CD4-positive, alpha-beta memory T cell (primary cell): ENCODE data around the gene RCL1. TPM values are rescaled to one million over a fixed set of nuclear protein-coding genes. Genes with fewer than 3 reads are reported as not detected.

Experiments
- CTCF ChIA-PET: fragments of 350-600 bp; sonication (Branson Sonifier 250); formaldehyde crosslinking; loops from one replicate; lab custom pipeline; 2021; ENCODE audit warnings: inconsistent platforms; ENCODE audit not compliant: partially characterized antibody; lab: Charles Lee
- POLR2A ChIA-PET: fragments of 350-600 bp; sonication (Branson Sonifier 250); formaldehyde crosslinking; loops from one replicate; lab custom pipeline; 2021; ENCODE audit not compliant: partially characterized antibody; lab: Charles Lee
- DNase-seq, 5 donors: peaks; one replicate each; pipeline versions ENCODE4 v3.0.0 to v3.0.0-alpha.2; 2020 to 2022; ENCODE audit warnings: mixed read lengths in 1 of 5
- H3K27ac ChIP-seq: one replicate; pipeline ENCODE4 v1.7.0; 2013; ENCODE audit warnings: low read depth, low read length
- H3K27me3 ChIP-seq: 2 replicates; pipeline ENCODE4 v1.7.0; 2013; ENCODE audit warnings: mild to moderate bottlenecking, low read length, moderate library complexity; ENCODE audit not compliant: insufficient read depth
- H3K36me3 ChIP-seq: 2 replicates; pipeline ENCODE4 v1.7.0; 2013; ENCODE audit warnings: mild to moderate bottlenecking, low read length, moderate library complexity; ENCODE audit not compliant: insufficient read depth
- H3K4me1 ChIP-seq: 2 replicates; pipeline ENCODE4 v1.7.0; 2013; ENCODE audit warnings: mild to moderate bottlenecking, low read length, moderate library complexity; ENCODE audit not compliant: insufficient read depth
- H3K4me3 ChIP-seq, 2 donors: one replicate each; pipeline ENCODE4 v1.7.0; 2013; ENCODE audit warnings: low read length in 2 of 2, mild to moderate bottlenecking in 1 of 2
- H3K9me3 ChIP-seq, 2 donors: one replicate each; pipeline ENCODE4 v1.7.0; 2013; ENCODE audit warnings: low read length in 2 of 2, control low read depth in 1 of 2; ENCODE audit not compliant: control insufficient read depth in 1 of 2
- H3K27ac Mint-ChIP-seq, 7 donors: one replicate each; pipeline ENCODE4 v1.8.0; 2020 to 2021; ENCODE audit warnings: mixed read lengths in 7 of 7, mild to moderate bottlenecking in 6 of 7, inconsistent platforms in 3 of 7, moderate library complexity in 3 of 7
- H3K27me3 Mint-ChIP-seq, 2 donors: one replicate each; pipeline ENCODE4 v1.8.0; 2020 to 2021; ENCODE audit warnings: mixed read lengths in 2 of 2
- H3K36me3 Mint-ChIP-seq, 2 donors: one replicate each; pipeline ENCODE4 v1.8.0; 2020 to 2021; ENCODE audit warnings: mixed read lengths in 2 of 2, inconsistent platforms in 1 of 2, mild to moderate bottlenecking in 1 of 2
- H3K4me1 Mint-ChIP-seq, 4 donors: one replicate each; pipeline ENCODE4 v1.8.0; 2020 to 2021; ENCODE audit warnings: mixed read lengths in 4 of 4, mild to moderate bottlenecking in 1 of 4
- H3K4me3 Mint-ChIP-seq, 8 donors: one replicate each; pipeline ENCODE4 v1.8.0; 2020 to 2021; ENCODE audit warnings: mixed read lengths in 8 of 8, mild to moderate bottlenecking in 7 of 8, moderate library complexity in 6 of 8, inconsistent platforms in 3 of 8
- H3K9me3 Mint-ChIP-seq, 8 donors: one replicate each; pipeline ENCODE4 v1.8.0; 2020 to 2021; ENCODE audit warnings: mixed read lengths in 8 of 8, mild to moderate bottlenecking in 5 of 8, inconsistent platforms in 3 of 8, moderate library complexity in 1 of 8
- intact Hi-C: fragments of 100-400 bp; cut with micrococcal nuclease; formaldehyde crosslinking; loops from one replicate; pipeline ENCODE4 v1.15.1; 2023
- polyA plus RNA-seq, 2 donors: library from polyadenylated mRNA; unstranded; fragments of 300-500 nt; fragmentation: Illumina TruSeq; gene quantifications; one replicate each; pipeline ENCODE4 v1.2.3, GENCODE V29; 2021
- total RNA-seq, 2 experiments: library from RNA; stranded (reverse); gene quantifications; one replicate each; pipeline ENCODE4 v1.2.3, GENCODE V29; 2021

The RCL1 gene
- total and polyA plus RNA-seq, 4 experiments from 2014 or later: 15.2 to 21.1 (median 16.7) TPM

GRCh38 chr9:4861145-4861544 is 68.4 kb downstream of the RCL1 start:
- H3K27ac ChIP-seq: no peak overlapping the region
- H3K4me3 ChIP-seq: no peak overlapping the region
- Mint-ChIP-seq H3K9me3 (peaks cover 0 to 2% (median 0%) of the 10 kb centered on the region in 8 donors), H3K27me3 (no peaks in the 10 kb centered on the region), H3K27ac (no peak overlapping the region), H3K4me3 (no peak overlapping the region), H3K36me3 (peaks cover 54 to 57% of the 10 kb centered on the region in 2 donors), H3K4me1 (peaks cover 4 to 12% (median 8%) of the 10 kb centered on the region in 4 donors)
- peaks cover 17% of the 10 kb centered on the region for H3K36me3 ChIP-seq
- intact Hi-C loops: no loop called here
- CTCF ChIA-PET: no interaction called here
- H3K9me3 ChIP-seq: no peaks in the 10 kb centered on the region
- POLR2A ChIA-PET: no interaction called here
- H3K4me1 ChIP-seq: no peaks in the 10 kb centered on the region
- DNase-seq: no peak
- H3K27me3 ChIP-seq: no peaks in the 10 kb centered on the region

- H3K4me1 Mint-ChIP-seq: peaks cover 6 to 11% (median 8%) of the 10 kb centered on the region in 4 donors
- Histone ChIP-seq H3K9me3 (no peaks in the 10 kb centered on the region), H3K4me1 (no peaks in the 10 kb centered on the region), H3K27me3 (no peaks in the 10 kb centered on the region), H3K36me3 (peaks cover 17% of the 10 kb centered on the region), H3K27ac (no peak overlapping the region), H3K4me3 (no peak overlapping the region)
- H3K9me3 Mint-ChIP-seq: peaks cover 0 to 2% (median 0%) of the 10 kb centered on the region in 8 donors
- intact Hi-C loops: no loop called here
- H3K36me3 Mint-ChIP-seq: peaks cover 48 to 50% of the 10 kb centered on the region in 2 donors
- no peak overlapping the region for H3K4me3 Mint-ChIP-seq
- H3K27ac Mint-ChIP-seq: peak overlapping the region in 1 of 7 donors; percentile 74
- no peak for DNase-seq
- POLR2A ChIA-PET: interaction anchor here (0.8 kb wide), 1 partner anchor 77 kb away, joined by 3 read pairs; no protein-coding TSS in a partner anchor
- no peaks in the 10 kb centered on the region for H3K27me3 Mint-ChIP-seq
- CTCF ChIA-PET: interaction anchor here (0.8 kb wide), 1 partner anchor 103 kb away, joined by 3 read pairs; no protein-coding TSS in a partner anchor
These were observed 69.2 kb downstream of the RCL1 start for GRCh38 chr9:4861736-4862451.

- Mint-ChIP-seq H3K4me1 (peaks cover 6 to 11% (median 7%) of the 10 kb centered on the region in 4 donors), H3K27ac (no peak overlapping the region), H3K9me3 (no peaks in the 10 kb centered on the region), H3K27me3 (no peaks in the 10 kb centered on the region), H3K36me3 (peaks cover 43% of the 10 kb centered on the region in 2 donors), H3K4me3 (no peak overlapping the region)
- no peak overlapping the region for H3K27ac ChIP-seq
- intact Hi-C loops: no loop called here
- no peaks in the 10 kb centered on the region for H3K9me3 ChIP-seq
- POLR2A ChIA-PET: interaction anchor here (0.8 kb wide), 1 partner anchor 76 kb away, joined by 3 read pairs; no protein-coding TSS in a partner anchor
- CTCF ChIA-PET: interaction anchor here (0.8 kb wide), 1 partner anchor 103 kb away, joined by 3 read pairs; no protein-coding TSS in a partner anchor
- H3K4me1 ChIP-seq: no peaks in the 10 kb centered on the region
- DNase-seq: no peak
- no peak overlapping the region for H3K4me3 ChIP-seq
- H3K36me3 ChIP-seq: peaks cover 17% of the 10 kb centered on the region
- H3K27me3 ChIP-seq: no peaks in the 10 kb centered on the region
These were observed 69.9 kb downstream of the RCL1 start for GRCh38 chr9:4862506-4863250.

GRCh38 chr9:4864234-4864661 is 71.5 kb downstream of the RCL1 start:
- Histone ChIP-seq H3K4me1 (no peaks in the 10 kb centered on the region), H3K36me3 (peaks cover 7% of the 10 kb centered on the region), H3K27me3 (no peaks in the 10 kb centered on the region), H3K9me3 (no peaks in the 10 kb centered on the region), H3K27ac (no peak overlapping the region), H3K4me3 (no peak overlapping the region)
- CTCF ChIA-PET: no interaction called here
- POLR2A ChIA-PET: no interaction called here
- DNase-seq: no peak
- peaks cover 30 to 32% of the 10 kb centered on the region in 2 donors for H3K36me3 Mint-ChIP-seq
- peaks cover 4 to 11% (median 6%) of the 10 kb centered on the region in 4 donors for H3K4me1 Mint-ChIP-seq
- H3K27ac Mint-ChIP-seq: no peak overlapping the region
- no peaks in the 10 kb centered on the region for H3K9me3 Mint-ChIP-seq
- no peaks in the 10 kb centered on the region for H3K27me3 Mint-ChIP-seq
- no peak overlapping the region for H3K4me3 Mint-ChIP-seq
- intact Hi-C loops: no loop called here

- intact Hi-C loops: no loop called here
- Mint-ChIP-seq H3K4me3 (no peak overlapping the region), H3K36me3 (peaks cover 25 to 27% of the 10 kb centered on the region in 2 donors), H3K27ac (no peak overlapping the region), H3K4me1 (peaks cover 4 to 11% (median 6%) of the 10 kb centered on the region in 4 donors), H3K9me3 (no peaks in the 10 kb centered on the region), H3K27me3 (no peaks in the 10 kb centered on the region)
- DNase-seq: no peak
- Histone ChIP-seq H3K27me3 (no peaks in the 10 kb centered on the region), H3K9me3 (no peaks in the 10 kb centered on the region), H3K4me1 (no peaks in the 10 kb centered on the region), H3K4me3 (no peak overlapping the region), H3K27ac (no peak overlapping the region), H3K36me3 (peaks cover 7% of the 10 kb centered on the region)
- ChIA-PET CTCF (no interaction called here), POLR2A (no interaction called here)
These were observed 72.0 kb downstream of the RCL1 start for GRCh38 chr9:4864698-4865097.

- POLR2A ChIA-PET: no interaction called here
- CTCF ChIA-PET: interaction anchor here (1.0 to 1.2 kb wide), 2 partner anchors 15 to 43 kb away, joined by 3 read pairs; no protein-coding TSS in a partner anchor
- DNase-seq: no peak
- intact Hi-C loops: no loop called here
- Histone ChIP-seq H3K27me3 (no peaks in the 10 kb centered on the region), H3K36me3 (peaks cover under 1% of the 10 kb centered on the region), H3K4me3 (no peak overlapping the region), H3K27ac (no peak overlapping the region), H3K4me1 (no peaks in the 10 kb centered on the region), H3K9me3 (no peaks in the 10 kb centered on the region)
- Mint-ChIP-seq H3K9me3 (no peaks in the 10 kb centered on the region), H3K27me3 (no peaks in the 10 kb centered on the region), H3K4me1 (peaks cover 4 to 11% (median 6%) of the 10 kb centered on the region in 4 donors), H3K4me3 (no peak overlapping the region), H3K36me3 (peaks cover 17 to 19% of the 10 kb centered on the region in 2 donors), H3K27ac (peak overlapping the region in 1 of 7 donors; percentile 62)
These were observed 72.9 kb downstream of the RCL1 start for GRCh38 chr9:4865681-4866080.
